HG02610 (cell line): ENCODE data around the gene TFAP2C.

ENCODE experiments used
- ATAC-seq: cut with Tn5 transposase; IDR thresholded peaks from one replicate; pipeline ENCODE4 v1.9.1; 2021; ENCODE audit warnings: mild to moderate bottlenecking, moderate library complexity; ENCODE audit not compliant: unreplicated experiment

TFAP2C gene

DNA sequence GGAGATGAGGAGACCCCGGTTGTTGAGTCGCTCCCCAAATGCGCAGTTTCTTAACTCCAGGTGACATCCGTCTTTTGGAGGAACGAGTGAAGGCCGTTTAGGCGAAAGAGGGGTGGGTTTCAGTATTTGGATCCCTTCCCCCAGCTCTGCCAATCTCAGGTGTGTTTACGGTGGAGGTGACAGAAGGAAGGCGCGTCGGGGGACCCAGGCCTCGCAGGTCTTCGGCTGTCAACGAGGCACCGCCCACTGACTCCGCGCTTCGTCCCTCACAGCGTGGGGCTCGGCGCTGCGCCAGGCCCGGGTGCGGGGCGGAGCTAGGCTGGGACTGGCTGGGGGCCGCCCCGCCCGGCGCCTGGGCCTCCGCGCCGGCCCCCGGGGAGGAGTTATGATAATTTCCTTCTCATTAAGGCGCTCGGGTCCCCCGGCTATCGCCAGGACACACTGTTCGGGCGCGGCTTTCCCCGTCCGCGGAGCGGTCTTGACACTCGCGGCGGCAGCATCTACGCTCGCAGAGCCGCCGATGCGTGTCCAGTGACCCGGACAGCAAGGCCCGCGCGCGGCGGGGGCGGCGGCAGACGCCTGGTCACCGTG is at the start of gene TFAP2C:
Gene TFAP2C (plus strand): TSS at position 434 of the 591 bp plus-strand sequence. CDS start 239 bp downstream, outside the sequence.
- ATAC-seq, result no peak

GRCh38 chr20:56580226-56580625 is 48.9 kb upstream of the TFAP2C start:
- ATAC-seq, result no peak

DNA sequence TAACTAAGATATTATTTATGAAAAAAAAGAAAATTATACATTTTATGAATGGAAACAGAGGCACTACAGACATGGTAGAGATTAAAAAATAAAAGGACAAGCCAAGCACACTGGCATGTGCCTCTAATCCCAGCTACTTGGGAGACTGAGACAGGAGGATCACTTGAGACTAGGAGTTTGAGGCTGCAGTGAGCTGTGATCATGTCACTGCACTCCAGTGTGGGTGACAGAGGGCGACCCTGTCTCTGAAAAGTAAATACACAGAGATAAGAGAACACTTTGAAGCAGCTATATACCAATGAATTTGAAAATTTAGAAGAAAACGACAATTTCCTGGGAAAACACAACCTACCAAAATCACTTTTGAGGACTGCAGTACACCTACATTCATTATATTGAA is 47.4 kb upstream of the TFAP2C start:
- no peak for ATAC-seq

DNA sequence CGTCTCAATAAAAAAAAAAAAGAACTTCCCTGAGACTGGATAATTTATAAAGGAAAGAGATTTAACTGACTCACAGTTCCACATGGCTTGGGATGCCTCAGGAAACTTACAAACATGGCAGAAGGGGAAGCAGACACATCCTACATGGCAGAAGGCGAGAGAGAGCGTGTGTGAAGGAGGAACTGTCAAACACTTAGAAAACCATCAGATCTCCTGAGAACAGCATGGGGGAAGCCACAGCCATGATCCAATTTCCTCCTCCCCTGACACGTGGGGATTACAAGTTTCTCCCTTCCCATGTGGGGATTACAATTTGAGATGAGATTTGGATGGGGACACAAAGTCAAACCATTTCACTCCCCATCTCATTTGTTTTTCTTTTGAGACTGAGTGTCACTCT is 46.6 kb upstream of the TFAP2C start:
- no peak for ATAC-seq

- no peak for ATAC-seq
Measured at GRCh38 chr20:56584916-56585315, 44.2 kb upstream of the TFAP2C start.

DNA sequence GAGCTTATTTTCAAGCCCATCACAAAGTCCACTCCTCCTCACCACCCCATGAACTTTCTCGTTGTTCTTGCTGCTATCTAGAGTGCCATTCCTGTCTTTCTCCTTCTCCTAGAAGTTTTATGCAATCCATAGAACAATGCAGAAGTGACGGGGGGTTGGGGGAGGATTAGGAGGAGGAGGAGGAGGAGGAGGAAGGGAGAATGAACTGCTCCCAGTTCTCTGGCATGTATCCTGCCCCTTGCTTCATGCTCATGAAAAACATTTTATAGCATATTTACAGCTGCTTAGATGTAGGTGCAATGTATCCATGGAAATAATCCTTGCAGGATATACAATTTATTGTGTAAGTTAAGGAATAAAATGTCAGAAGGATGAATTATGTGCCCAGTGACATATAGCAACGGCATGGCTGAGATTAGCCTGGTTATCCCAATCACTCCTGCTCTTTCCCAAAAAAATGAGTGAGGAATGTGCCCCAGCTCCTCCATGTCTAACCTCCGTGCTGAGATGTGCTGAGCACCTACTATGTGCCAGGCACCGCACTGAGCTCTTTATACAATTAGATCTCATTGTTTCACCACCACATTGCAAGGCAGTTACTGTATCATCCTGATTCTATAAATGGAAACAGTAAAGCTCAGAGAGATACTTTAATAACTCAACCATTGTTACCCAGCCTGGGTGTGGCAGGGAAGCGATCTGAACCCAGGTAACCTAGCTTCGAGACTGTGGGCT is 41.6 kb upstream of the TFAP2C start:
- no peak for ATAC-seq

DNA sequence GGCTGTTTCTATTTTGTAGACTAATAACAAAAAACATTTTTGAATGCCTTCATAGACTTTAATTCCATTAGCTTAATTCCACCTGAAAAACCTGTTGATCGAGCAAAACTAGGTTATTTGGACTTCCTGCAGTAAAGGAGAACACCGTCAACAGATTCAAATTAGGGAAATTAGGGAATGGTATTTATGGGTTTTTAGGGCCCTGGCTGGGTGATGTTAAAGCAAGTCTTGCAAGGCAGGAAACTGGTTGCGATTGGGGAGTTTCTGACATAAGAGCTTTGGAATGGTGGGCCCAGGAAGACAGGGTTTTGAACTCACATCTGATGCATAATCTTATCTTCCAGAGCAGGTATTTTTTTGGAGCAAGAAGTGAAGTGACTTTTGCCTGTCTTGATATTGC is 40.1 kb upstream of the TFAP2C start:
- ATAC-seq, result no peak

DNA sequence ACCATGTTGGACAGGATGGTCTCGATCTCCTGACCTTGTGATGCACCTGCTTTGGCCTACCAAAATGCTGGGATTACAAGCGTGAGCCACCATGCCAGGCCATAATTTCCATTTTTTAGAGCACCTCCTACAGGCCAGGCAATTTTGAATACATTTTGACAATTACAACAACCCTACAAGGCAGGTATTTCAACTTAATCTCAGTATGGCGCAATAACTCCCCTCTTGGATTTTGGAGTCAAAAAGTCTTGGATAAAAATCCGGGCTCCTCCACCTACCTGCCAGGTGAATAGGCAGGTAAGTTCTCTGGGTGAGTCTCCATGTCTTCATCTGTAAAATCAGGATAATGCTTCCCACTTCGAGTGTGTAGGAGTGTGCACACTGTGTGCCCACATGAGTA is 39.5 kb upstream of the TFAP2C start:
- ATAC-seq, result no peak

GRCh38 chr20:56590888-56591287 is 38.2 kb upstream of the TFAP2C start:
- no peak for ATAC-seq

DNA sequence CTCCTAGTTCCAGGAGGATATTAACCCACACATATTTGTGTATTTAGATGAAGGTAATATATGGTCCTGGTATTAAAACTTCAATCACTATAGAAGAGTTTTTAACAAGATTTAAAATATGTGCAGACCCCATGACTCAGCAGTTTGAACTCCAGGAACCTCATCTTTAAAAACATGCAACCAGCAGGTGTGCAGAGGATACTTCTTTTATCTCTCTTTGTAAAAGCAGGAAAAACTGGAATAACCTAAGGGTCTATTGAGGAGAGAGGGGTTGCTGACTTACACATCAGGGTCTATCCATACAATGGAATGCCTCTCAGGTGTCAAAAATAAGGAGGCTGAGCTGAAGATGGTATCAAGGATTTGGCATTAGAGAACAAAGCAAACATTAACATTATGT is 36.9 kb upstream of the TFAP2C start:
- no peak for ATAC-seq

DNA sequence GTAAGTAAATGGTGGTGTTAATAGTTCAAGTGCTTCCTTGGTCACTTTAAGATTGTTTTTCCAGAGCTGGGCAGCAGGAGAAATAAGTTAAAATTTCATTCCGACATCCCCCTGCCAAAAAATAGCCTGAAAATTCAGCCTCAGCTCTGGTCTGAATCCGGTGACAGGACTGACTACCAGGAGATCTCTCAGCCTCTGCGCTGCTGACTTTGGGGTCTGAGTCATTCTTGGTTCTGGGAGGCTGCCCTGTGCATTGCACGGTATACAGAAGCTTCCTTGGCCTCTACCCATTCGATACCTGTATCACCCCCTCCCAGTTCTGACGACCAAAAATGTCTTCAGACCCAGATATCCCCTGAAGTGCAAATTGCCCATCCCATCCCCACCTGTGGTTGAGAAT is 36.3 kb upstream of the TFAP2C start:
- ATAC-seq, result no peak

- no peak for ATAC-seq
Measured at GRCh38 chr20:56595746-56596475, 33.2 kb upstream of the TFAP2C start.

DNA sequence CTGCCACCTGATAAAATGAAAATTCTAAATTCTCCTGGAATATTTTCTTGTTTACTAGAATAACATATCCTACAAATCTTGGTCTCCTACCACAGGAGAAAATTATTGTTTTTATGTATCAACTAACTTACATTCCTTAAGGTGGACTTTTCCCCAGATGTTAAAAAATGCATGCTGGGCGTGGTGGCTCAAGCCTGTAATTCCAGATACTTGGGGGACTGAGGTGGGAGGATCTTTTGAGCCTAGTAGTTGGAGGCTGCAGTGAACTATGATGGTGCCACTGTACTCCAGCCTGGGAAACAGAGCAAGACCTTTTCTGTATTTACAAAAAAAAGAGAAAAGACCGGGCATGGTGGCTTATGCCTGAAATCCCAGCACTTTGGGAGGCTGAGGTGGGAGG is 27.9 kb upstream of the TFAP2C start:
- ATAC-seq, result no peak

DNA sequence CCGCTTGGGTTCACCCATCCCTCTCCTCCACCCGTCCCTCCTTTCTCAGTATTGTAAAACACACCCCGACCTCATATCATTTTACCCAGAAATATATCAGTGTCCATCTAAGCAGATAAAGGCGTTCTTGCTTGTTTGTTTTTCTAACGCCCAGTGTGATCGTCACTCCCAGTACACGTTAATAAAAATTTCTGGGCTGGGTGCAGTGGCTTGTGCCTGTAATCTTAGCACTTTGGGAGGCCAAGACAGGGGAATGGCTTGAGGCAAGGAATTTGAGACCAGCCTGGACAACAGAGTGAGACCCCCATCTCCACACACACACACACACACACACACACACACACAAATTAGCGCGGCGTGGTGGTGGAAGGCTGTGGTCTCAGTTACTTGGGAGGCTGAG is 24.4 kb upstream of the TFAP2C start:
- ATAC-seq, result no peak

DNA sequence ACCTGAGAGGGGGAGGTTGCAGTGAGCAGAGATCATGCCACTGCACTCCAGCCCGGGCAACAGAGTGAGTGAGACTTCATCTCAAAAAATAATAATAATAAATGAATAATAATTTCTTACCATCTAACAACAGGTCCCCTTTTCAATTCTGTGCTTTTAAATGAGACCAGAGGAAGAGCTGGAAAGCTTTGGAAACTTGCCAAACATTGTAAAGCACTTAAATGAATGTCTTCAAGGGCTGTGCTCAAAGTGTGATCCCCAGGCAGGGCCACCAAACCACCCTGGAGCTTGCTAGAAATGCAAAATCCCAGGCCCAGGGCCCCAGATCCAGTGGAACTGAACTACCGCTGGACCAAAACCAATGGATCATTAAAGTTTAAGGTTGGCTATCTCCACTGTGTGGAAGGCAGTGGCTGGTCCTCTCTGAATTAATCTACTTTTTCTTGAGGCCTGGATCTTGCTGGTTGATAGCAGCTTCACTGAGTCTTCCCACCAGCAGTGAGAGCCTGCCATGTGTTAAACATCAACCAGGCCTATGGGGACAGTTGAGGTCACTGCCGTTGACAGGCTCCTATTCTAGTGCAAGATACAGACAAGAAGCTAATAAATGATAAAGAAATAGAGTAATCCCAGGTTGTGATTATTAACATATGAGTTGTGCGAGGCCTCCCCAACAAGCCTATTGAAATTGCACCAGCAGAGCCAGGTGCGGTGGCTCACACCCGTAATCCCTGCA is 23.7 kb upstream of the TFAP2C start:
- ATAC-seq, result no peak

DNA sequence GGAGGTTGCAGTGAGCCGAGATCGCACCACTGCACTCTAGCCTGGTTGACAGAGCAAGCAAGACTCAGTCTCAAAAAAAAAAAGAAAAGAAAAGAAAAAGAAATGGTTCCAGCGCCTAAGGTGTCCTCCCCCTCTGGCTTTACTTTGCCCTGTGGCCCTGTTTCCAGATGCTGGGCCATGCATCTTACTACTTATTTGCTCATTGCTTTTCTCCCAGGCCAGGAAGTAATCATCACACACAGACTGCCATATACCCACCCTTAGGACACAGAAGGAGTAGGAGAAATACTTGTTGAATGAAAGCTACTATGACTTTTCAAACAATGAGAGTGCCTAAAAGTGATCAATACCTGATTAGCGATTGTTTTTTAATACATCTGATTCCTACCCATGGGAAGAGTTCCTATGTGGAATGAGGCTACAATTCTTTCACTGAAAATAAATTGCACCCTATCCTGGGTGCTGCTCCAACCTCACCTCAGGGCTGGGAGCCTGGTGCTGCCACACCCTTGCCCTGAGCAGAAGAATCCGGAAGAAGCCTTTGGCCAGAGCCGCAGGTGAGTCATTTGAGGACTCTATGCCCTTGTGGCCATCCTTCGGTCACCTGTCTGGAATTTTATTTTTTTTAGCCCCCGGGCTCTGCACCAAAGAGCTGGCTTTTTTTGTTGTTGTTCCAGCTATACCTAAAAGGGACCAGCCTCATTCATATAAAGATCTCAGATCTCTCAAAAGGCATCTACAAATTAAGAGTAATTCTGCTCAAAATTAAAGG is 22.7 kb upstream of the TFAP2C start:
- ATAC-seq, result no peak

DNA sequence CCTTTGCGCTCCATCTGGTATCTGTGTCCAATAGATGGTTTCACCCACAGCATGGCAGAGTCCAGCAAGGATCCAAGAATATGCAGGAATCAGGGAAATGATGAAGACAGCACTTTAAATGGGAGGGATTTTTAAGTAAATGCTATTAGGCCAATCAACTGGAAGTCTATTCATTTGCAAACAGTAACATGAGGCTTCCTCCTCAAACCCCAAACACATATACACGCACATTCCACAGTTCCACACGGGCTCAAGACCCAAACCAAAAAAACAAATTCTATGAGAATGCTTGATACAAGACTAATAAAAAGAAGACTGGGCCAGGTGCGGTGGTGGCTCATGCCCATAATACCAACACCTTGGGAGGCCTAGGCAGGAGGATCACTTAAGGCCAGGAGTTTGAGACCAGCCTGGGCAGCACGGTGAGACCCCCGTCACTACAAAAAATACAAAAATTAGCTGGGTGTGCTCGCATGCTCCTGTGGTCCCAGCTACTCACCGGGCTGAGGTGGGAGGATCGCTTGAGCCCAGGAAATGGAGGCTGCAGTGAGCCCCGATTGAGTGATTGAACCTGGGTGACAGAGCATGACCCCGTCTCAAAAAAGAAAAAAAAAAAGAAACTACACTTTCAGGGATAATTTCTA is 21.9 kb upstream of the TFAP2C start:
- ATAC-seq, result no peak

GRCh38 chr20:56608376-56608775 is 20.7 kb upstream of the TFAP2C start:
- no peak for ATAC-seq

GRCh38 chr20:56609321-56609720 is 19.8 kb upstream of the TFAP2C start:
- no peak for ATAC-seq

- ATAC-seq, result no peak
Measured at GRCh38 chr20:56610098-56610497, 19.0 kb upstream of the TFAP2C start.
